Measurements from ENCODE around the gene ECSIT.
"Not testable (repeated sequence)": the region's sequence is repeated elsewhere in the genome, so short reads cannot be mapped to it uniquely, and the experiment has no call there.

Gene ECSIT

DNA sequence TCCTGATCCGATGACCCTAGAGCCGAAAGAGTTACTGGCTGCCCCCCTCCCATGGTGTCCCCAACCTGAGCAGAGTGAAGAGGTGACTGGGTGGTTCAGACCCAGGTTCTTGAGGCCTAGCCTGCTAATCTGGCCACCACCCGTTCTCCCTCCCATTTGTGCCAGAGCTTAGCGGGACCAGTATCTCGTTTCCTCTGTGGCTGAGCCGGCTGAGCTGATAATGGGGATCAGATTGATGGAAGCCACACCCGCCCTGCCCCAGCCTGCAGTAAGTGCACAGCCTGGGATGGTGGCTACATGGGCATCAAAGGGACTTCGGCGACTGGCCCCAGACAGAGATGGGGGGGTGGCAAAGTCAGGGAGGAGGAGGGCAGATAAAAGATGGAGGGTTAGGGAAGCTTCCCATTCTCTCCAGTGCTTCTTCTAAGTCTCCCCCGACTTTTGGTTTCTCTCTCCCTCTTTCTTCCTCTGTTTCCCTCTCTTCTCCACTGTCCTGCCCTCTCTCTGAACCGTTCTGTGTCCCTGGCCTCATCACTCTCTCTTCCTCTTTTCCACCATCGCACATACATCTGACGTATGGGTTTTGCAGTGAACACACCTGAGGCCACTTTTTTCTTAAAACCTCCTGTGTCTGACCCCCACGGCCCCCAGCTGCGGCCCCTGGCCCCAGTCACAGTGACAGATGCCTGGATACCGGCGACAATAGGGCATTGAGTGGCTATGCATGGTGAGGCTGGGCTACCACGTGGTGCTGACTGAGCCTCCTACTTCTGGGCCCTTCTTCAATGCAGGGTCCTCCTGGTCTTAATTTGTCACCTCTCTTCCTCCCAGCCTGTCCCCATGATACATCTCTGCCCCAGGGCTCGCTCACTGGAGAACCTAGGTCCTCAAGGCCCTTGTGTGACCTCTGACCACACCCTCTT is 50.5 kb downstream of the ECSIT start:
- no peak for DNase-seq (ENCODE audit: low spot score)

DNA sequence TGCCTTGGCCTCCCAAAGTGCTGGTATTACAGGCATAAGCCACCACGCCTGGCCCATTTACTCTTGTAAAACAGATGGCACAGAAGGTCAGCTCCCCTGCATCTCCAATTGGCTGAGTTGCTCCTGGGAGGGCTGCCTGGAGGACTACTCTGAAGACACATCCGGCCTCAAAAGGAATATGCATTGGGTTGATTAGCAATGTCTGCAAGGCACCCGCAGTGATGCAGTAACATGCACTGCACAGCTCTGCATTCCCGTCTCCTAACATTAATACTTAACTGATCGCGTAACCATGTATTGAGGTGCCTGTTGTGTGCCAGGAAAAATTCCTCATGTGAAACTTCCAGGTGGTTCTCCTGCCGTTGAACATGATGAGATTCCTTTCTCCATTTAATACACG is 53.1 kb downstream of the ECSIT start:
- DNase-seq (ENCODE audit: low spot score): no peak

DNA sequence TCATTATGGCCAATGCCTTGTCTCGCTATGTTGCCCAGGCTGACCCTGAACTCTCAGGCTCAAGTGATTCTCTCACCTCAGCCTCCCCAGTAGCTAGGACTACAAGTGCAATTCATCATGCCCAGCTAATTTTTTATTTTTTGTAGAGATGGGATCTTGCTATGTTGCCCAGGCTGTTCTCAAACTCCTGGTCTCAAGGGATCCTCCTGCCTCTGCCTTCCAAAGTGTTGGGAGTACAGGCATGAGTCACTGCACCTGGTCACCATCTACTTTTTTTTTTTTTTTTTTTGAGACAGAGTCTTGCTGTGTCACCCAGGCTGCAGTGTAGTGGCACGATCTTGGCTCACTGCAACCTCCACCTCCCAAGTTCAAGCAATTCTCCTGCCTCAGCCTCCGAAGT is 53.6 kb downstream of the ECSIT start:
- DNase-seq (ENCODE audit: low spot score): not testable (repeated sequence)

DNA sequence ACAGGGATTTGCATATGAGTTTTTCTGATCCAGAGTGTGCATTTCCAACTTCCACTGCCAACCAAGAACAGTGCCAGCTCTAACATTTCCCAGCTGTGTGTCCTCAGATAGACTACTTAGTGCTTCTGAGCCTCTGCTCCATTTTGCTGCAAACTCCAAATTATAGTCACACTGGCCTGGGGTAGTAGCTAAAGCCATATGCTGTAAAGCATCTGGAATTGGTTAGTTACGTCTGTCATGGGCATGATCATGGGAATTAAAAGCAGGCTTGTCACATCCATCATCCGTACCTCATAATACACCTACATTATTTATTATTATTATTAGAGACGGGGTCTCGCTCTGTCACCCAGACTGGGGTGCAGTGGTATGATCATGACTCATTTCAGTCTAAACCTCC is 55.2 kb downstream of the ECSIT start:
- no peak for DNase-seq (ENCODE audit: low spot score)

DNA sequence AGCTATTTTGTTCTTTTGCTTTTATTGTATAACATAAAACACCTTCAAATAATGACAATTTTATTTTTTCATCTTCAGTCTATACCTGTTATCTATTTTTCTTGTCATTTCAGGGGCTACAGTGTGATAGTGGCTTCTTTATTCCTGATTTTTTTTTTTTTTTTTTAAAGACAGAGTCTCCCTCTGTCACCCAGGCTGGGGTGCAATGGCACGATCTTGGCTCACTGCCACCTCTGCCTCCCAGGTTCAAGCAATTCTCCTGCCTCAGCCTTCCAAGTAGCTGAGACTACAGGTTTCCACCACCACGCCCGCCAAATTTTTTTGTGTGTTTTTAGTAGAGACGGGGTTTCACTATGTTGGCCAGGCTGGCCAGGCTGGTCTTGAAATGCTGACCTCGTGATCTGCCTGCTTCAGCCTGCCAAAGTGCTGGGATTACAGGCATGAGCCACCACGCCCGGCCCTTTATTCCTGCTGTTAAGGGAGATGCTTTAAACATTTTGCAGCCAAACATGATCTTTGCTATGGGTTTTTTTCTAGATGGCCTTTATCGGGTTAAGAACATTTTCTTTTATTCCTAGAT is 60.6 kb downstream of the ECSIT start:
- not testable (repeated sequence) for DNase-seq (ENCODE audit: low spot score)

DNA sequence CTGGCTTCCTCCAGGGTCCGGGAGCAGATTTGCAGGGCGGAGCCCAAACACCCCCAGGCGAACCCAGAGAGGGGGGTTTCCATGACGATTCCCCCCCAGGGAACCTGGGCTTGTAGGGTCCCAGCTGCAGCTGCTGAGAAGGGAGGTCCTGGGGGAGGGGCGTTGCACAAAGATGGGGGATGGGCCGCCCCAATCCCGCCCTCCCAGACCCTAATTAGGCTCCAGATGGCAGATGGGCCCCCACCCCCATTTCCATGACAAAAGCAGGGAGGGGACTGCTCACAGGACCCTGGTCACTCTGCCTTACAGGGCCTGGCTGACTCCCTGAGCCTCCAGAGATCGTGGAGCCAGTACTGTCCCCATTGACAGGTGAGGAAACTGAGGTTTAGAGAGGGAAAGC is 63.3 kb downstream of the ECSIT start:
- no peak for DNase-seq (ENCODE audit: low spot score)

DNA sequence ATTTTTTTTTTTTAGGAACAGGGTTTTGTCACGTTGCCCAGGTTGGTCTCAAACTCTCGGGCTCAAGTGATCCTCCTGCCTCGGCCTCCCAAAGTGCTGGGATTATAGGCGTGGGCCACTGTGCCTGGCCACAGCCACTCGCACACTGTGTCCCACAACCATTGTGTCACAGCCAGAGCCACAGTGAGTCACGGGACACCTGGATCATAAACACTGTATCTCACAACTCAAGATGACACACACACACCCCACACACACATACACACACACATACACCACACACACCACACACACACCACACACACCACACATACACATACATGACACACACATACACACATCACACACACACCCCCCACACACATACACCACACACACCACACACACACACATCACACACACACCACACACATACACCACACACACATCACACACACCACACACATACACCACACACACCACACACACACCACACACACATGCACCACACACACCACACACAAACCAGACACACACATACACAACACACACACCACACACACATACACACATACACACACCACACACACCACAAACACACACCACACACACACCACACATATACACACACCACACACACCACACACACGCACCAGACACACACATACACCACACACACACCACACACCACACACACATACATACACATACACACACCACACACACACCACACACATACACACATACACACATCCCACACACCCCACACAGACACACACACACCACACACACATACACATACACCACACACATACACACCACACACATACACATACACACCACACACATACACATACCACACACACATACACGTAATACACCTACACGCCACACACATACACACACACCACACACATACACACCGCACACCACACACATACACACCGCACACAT is 64.3 kb downstream of the ECSIT start:
- no peak for DNase-seq (ENCODE audit: low spot score)

DNA sequence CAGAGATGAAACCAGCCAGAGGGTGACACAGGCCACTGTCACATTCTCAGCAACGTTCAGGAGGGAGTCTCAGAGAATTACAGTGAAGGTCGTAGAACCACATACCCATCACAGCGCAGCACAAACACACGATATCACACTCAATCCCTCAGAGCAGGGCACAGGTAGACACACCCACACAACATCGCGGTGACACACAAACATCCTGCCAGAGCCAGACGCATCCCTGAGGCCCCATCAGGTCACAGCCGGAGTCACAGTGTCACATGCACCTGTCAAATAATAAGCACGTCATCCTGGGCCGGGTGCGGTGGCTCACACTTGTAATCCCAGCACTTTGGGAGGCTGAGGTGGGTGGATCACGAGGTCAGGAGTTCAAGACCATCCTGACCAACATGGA is 65.5 kb downstream of the ECSIT start:
- DNase-seq (ENCODE audit: low spot score): no peak

DNA sequence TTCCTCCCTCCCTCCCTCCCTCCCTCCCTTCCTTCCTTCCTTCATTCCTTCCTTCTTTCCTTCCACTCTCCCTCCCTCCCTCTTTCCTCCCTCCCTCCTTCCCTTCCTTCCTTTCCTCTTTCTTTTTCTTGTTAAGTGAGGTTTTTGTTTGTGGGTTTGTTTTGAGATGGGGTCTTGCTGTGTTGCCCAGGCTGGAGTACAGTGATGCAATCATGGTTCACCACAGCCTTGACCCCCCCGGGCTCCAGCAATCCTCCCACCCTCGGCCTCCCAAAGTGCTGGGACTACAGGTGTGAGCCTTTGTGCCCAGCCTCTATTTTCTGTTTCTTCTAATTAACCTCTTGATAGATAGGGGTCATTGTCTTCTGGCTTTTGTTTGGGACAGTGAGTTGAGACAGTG is 67.5 kb downstream of the ECSIT start:
- DNase-seq (ENCODE audit: low spot score): no peak

DNA sequence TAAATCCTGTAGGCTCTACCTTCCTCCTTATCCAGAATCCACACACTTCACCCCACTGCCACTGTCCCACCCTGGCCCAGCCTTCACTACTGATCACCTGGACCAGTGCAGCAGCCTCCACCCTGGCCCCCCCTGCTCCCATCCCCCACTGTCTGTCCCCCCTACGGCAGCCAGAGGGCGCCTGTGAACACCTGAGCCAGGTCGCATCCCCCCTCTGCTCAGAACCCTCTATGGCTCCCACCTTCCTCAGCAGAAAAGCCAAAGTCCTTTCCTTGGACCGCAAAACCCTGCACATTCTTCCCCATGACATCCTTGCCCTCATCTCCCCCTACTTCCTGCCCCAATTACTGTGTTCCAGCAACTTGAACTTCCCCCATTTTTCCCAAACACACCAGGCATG is 68.7 kb downstream of the ECSIT start:
- DNase-seq (ENCODE audit: low spot score): no peak

DNA sequence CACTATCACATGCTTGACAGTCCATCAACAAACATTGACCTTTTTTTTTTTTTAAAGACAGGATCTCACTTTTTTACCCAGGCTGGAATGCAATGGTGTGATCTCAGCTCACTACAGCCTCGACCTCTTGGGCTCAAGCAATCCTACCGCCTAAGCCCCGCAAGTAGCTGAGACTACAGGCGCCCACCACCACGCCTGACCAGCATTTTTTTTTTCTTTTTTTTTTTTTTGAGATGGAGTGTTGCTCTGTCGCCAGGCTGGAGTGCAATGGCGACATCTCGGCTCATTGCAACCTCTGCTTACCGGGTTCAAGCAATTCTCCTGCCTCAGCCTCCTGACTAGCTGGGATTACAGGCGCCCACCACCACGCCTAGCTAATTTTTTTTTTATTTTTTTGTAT is 70.0 kb downstream of the ECSIT start:
- DNase-seq (ENCODE audit: low spot score): not testable (repeated sequence)

DNA sequence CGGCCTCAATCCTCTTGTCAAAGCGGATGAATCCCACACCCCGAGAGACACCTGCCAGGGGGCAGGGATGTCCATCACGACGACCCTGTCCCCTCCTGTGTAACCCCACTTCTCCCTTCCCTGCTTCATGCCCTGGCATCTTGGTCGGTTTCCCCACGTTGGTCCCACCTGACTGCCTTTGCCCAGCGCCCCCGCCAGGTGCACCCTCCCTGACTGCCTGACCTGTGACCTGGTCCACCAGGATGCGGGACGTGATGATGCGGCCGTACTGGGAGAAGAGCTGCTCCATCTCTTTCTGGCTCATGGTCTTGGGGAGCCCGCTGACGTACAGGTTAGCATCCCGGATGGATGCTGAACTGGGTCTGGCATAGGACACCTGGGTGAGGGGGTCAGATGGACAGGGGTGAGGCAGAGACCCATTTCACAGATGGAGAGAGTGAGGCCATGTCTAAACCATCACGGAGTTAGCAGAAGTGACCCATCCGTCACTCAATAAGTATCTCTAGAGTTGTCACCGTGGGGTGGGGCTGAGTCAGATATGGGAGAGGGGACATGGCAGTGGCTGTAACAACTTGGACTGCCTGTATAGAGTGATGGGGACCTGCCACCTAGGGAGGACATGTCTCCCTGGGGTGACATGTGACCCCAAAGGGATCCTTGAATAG is 70.6 kb downstream of the ECSIT start:
- DNase-seq (ENCODE audit: low spot score): no peak

DNA sequence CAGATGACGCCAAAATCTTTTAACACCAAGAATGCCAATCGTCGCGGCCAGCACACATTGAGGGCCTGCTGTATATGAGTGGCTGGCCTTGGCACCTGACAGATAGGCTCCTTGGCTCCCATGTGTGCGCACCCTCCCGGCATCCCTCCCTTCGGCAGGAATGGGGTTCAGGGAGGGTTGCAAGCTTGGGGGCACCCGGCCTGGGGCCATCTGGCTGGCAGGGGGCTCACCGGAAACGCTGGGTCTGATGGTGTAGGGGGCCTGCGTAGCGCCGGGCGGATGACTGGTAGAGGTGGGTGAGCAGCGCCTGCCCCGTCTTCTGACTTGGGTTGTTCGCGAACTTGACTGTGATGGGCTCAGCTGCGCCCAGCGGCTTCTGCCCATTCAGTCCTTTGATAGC is 71.1 kb downstream of the ECSIT start:
- no peak for DNase-seq (ENCODE audit: low spot score)

DNA sequence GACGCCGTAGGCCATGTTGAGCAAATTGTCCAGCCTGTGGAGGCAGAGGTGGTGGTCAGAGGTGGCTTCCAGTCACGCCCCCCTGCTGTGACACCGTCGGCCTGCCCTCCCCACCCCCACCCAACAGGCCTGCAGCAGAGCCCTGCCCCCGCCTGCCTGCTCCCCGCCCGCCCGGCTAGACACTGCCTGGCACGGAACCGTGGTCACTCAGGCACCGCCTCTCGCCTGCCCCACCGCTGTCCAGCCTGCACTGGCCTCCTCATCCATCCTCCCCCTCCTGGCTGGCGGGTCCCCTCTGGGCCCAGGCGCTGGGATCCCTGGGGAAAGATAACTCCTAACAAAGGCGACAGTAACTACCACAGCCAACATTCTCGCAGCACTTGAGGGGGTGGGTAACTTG is 71.8 kb downstream of the ECSIT start:
- DNase-seq (ENCODE audit: low spot score): no peak

DNA sequence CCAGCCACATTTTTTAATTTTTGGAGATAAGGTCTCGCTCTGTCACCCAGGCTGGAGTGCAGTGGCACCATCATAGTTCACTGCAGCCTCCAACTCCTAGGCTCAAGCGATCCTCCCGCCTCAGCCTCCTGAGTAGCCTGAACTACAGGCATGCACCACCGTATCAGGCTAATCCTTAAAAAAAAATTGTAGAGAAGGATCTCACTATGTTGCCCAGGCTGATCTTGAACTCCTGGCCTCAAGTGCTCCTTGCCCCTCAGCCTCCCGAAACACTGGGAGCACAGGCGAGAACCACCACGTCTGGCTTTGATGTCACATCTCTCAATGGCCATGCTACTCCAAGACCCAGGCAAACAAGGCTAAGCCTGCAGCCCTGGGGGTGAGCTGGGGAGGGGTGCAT is 72.3 kb downstream of the ECSIT start:
- DNase-seq (ENCODE audit: low spot score): no peak

All from RKO (cell line).